Tibial nerve (tissue), 4 donors: ENCODE results near the gene CCDC27.

Source experiments
- CTCF ChIP-seq, 5 experiments: fragments of 200-600 bp in 3 of 5; fragments of 450-650 bp in 2 of 5; sonication (generic) in 3 of 5; IDR thresholded peaks; one replicate each; pipeline ENCODE4 v1.5.1; 2016 to 2019; ENCODE audit warnings: antibody characterized with exemption in 5 of 5, mild to moderate bottlenecking in 3 of 5, moderate library complexity in 2 of 5
- EP300 ChIP-seq, 2 donors: sonication (generic); formaldehyde crosslinking; IDR thresholded peaks; one replicate each; pipeline ENCODE4 v1.6.1; 2017; ENCODE audit warnings: antibody characterized with exemption in 2 of 2, mild to moderate bottlenecking in 1 of 2
- POLR2A ChIP-seq, 2 donors: fragments of 450-650 bp; IDR thresholded peaks; one replicate each; pipeline ENCODE4 v1.6.1; 2017; ENCODE audit warnings: antibody characterized with exemption in 2 of 2, mild to moderate bottlenecking in 2 of 2, moderate library complexity in 2 of 2

GRCh38 chr1:3718764-3719163, 33.5 kb upstream of the CCDC27 start:
- TF ChIP-seq POLR2A (IDR thresholded peaks at IDR 0.05): no peak
- no peak for TF ChIP-seq CTCF (IDR thresholded peaks at IDR 0.05)
- TF ChIP-seq EP300 (IDR thresholded peaks at IDR 0.05): no peak
